H54 (cell line): ENCODE data around the gene HELB.

Experiments used
- DNase-seq: peaks from one replicate; pipeline ENCODE4 v3.0.0; 2011; ENCODE audit warnings: low spot score, mixed read lengths; ENCODE audit not compliant: insufficient read length
- FAIRE-seq: peaks from 3 replicates; lab custom pipeline; 2011; peaks lifted over from hg19 to GRCh38; lab: Jason Lieb, UNC
- POLR2A ChIP-seq: IDR thresholded peaks from 2 replicates; pipeline ENCODE4 v1.6.1; 2011; ENCODE audit warnings: low read depth, mild to moderate bottlenecking, low read length

Gene HELB

DNA sequence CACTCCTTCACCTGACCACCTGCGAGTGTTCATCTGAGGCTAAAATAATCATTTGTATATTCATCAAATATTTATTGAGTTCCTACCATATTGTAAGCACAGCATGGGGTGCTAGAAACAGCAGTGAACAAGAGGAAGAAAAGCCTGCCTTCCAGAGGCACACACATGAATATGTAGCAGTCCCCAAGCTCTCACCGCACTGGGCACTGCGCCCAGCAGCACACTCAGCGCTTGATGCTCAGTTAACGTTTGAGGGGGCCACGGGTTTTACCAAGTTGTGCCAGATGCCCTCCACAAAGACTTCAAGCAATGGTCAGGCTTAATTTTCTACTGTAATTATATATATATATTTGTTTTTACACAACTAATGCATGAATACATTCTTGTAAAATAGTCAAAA is 52.0 kb downstream of the HELB start:
- DNase-seq (no peak), FAIRE-seq (no peak)
- TF ChIP-seq POLR2A, result no peak

DNA sequence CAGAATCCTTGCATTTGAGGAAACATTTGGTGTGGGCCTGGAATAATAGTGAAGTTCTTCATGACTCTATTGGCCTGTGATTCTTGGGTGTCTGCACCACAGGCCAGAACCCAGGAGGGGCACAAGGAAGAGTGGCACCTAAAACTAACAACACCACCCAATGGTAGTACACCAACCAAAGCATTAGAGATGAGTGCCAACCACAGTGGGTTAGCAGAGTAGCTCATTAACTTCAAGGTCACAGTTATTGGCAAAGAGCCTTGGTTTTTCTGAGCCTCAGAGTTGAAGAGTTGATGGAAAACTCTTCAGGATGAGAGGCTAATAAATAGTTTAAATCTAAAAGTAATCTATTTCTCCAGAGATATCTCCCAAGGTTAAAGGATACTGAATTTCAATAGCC is 57.0 kb downstream of the HELB start:
- no peak for TF ChIP-seq POLR2A
- FAIRE-seq (no peak), DNase-seq (no peak)

DNA sequence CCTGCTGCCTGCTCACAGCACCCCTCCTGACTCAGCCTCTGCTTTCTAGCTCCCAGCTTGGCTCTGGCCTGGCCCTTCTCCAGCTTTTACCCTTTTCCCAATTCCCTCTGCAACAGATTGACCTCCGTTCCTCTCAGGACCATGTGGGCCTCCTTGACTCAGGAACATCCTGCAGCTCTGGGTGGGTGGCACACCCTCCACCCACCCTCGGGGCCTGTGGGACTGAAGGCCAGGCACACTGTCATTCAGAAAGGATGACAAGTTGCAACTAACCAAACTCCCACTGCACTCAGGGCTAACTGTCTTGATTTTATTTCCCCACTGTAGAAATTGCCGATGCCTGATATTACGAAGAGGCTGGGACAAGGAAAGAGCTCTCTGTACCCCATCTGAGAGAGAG is 59.4 kb downstream of the HELB start:
- FAIRE-seq, result no peak

DNA sequence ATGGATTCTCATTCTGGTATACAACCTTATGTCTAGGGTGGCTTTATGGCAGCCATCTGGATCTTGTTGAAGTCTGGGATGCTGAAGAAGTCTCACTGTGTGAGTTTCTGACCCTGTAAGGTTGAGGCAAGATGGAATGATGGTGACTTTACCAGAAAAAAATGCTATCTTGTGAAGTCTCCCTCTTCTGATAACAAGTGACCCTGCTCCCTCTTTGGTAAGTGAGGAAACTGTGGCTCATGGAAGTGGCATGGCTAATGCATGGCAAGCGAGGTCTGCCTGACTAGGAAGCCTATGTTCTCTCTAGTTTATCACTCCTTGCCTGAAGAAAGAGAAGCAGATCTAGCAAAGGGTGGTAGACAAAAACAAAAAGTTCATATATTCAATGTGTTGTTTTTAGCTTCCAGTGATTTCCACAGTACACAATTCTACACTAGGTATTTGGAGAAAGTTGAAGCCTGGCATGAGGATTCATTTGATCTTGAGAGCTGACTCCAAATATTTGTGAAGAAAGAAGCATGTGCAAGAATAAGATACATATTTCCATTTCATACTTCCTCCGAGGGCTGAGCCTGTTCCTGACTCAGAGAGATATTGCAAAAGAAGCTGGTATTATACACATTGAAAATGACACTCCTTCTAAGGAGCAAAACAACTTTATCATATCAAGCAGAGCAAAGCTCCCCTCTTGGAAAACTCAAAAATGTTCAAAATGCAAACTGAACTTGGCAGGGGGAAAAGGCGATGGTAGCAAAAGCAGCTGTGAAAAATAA is 63.6 kb downstream of the HELB start:
- DNase-seq (no peak), FAIRE-seq (no peak)

More for the DNA sequence above, 59.4 kb downstream of the HELB start:
- no peak for TF ChIP-seq POLR2A
- no peak for DNase-seq

DNA sequence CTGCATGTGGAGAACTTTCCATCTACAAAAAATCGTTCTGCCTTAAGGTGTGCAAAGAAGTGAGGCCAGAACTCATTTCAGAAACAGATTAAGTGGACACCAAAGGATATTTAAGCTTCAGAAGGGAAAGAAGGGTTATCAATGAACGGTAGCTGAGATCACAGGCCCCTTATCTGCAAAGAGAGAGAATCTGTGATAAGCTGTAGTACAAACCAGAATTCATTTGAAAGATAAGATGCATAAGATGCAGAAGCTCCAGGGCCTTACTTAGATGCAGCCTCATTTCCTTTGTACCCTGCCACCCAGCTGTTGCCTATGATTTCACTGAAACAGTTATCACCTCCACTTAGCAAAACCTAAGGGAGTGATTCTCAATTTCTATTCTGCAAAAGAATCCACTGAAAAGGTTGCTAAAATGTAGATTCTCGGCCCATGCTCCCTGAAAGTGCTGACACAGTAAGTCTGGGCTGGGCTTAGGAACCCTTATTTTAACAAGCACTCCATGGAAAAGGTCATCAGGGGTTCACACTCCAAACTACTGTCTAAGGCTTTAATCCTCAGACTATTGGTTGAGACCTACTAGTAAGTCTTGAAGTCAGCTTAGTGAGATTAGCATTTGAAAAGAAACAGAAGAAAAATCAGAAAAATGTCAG is 64.8 kb downstream of the HELB start:
- TF ChIP-seq POLR2A, result no peak
- no peak for FAIRE-seq
- no peak for DNase-seq

More for the DNA sequence above, 63.6 kb downstream of the HELB start:
- no peak for TF ChIP-seq POLR2A

DNA sequence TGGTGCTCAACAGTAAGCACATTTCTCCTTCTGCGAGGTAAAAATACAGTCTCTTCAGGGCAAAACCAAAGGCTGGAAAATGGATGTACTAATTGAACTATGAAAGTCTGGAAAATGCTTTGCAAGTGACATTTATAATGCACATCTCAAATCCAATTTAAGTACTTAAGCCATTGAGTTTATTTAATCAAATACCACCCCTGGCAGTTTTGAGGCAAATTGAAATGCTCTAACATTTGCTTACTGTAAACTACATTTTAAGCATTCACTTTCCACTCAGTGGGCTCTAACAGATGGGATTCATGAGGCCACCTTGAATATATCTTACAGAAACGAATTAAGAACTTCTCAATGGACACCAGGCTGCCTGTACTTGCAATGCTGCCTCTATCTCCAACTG is 69.7 kb downstream of the HELB start:
- DNase-seq (no peak), FAIRE-seq (no peak)
- no peak for TF ChIP-seq POLR2A

DNA sequence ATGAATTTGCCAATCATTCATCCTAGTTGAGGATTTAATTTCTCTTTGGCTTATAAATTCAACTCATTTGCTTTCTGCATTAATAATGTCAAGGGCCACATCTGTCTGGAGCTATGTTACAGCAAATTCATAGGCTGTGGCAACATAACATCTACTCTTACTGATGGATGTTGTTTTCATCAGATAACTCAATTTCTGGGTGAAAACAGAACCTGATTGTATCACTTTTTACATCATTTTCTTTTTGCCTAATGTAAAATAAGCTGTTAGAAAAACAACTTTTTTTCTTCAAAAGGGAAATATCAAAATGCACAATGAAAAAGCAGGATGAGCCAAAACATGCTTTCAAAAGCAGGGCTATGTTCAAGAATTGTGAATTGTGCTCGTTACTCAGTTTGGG is 73.3 kb downstream of the HELB start:
- no peak for FAIRE-seq

DNA sequence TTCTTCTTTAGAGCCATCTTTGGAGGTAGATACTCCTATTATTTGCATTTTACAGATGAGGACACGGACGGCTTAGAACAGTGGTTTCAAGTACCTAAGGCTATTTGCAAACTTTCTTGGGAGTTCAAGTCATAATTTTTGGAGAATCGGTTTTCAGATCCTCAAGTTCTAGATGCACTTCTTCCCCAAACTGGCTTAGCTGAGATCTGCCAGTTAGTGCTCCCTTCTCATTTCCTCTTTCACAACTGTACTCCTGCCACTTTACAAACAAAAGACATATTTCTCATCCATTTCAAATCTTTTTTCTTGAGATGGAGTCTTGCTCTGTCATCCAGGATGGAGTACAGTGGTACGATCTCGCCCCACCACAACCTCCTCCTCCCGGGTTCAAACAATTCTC is 77.3 kb downstream of the HELB start:
- TF ChIP-seq POLR2A, result no peak
- DNase-seq (no peak), FAIRE-seq (no peak)

More for the DNA sequence above, 73.3 kb downstream of the HELB start:
- TF ChIP-seq POLR2A, result no peak
- no peak for DNase-seq

DNA sequence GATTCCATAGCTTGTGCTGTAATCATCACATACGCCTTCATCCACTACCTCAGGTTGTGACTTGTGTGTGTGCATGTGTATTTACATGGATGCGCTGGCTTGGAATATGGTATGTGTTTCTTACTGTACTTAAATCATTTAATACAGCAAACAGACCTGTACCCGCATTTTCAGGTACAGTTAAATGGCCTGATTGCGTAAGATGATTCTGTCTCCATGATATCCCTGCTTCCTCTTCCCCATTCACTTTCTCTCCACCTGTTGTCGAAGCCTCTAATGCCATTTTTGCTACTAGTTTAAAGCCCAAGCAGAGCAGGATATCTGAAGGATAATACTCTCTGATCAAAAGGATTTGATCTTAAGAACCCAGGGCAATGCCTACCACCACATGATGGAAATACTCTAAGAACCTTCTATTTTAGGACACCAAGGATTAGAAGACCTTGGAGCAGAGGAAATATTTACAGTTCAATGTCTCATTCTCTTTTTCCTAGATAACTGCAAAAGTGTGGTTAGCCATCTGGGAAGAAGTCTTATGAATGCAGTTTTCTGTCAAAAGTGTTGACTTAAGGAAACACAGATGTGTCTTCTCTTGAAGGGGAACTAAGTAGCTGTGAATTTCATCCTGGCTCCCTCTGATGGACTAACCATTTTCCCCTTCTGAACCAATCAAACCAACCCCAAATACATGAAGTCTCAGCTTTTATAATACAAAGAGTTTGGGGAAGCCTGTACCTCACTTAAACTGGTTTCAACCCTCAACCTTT is 78.7 kb downstream of the HELB start:
- no peak for FAIRE-seq

DNA sequence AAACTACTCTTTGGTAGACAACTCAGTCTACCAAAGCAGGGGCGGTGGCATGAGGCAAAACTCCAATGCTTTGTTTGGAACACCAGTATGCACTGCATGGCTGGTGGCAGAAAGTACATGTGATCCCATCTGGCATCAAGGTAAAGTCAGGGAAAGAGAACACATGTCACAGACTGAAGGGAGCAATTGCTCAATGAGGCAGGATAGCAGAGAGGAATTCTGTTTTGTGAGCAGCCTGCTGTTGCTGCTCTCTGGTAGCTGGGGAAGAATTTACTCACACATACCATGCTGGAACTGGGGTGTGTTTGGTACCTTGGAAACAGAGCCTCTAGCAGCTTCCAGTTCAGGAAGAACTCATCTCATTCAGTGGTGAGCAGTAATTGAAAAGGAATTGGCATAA is 84.8 kb downstream of the HELB start:
- TF ChIP-seq POLR2A, result no peak
- FAIRE-seq, result no peak

More for the DNA sequence above, 78.7 kb downstream of the HELB start:
- DNase-seq, result no peak
- no peak for TF ChIP-seq POLR2A

More for the DNA sequence above, 84.8 kb downstream of the HELB start:
- no peak for DNase-seq
